OCI-LY7 (cell line): ENCODE data around the gene GGT6. TPM values are rescaled to one million over a fixed set of nuclear protein-coding genes. Genes with fewer than 3 reads are reported as not detected.

Experiments used
- BruUV-seq: library from RNA; stranded (reverse); fragments of 400-500 nt; replicated peaks from 2 replicates; lab custom pipeline; 2021; lab: Mats Ljungman, UMichigan
- CTCF ChIA-PET: fragments of 300-600 bp; sonication (Branson Sonifier 250); formaldehyde crosslinking; loops from one replicate; lab custom pipeline; 2022; ENCODE audit warnings: antibody characterized with exemption; ENCODE audit not compliant: unreplicated experiment; lab: Charles Lee
- POLR2A ChIA-PET: fragments of 300-600 bp; sonication (Branson Sonifier 250); formaldehyde crosslinking; loops from one replicate; lab custom pipeline; 2022; ENCODE audit warnings: antibody characterized with exemption; lab: Charles Lee
- DNase-seq: peaks from one replicate; pipeline ENCODE4 v3.0.0-alpha.2; 2015; ENCODE audit warnings: low spot score
- H2AFZ ChIP-seq: fragments of 200-600 bp; sonication (generic), shearing (Covaris generic); 2 replicates; pipeline ENCODE4 v1.6.1; 2014; ENCODE audit warnings: mild to moderate bottlenecking, antibody characterized with exemption, low read length, moderate library complexity
- H3K27ac ChIP-seq: fragments of 200-600 bp; sonication (generic); 2 replicates; pipeline ENCODE4 v1.5.1; 2014; ENCODE audit warnings: mixed run types, low read depth, mild to moderate bottlenecking, moderate library complexity, low read length, inconsistent platforms; ENCODE audit not compliant: poor library complexity, severe bottlenecking
- H3K36me3 ChIP-seq: fragments of 200-600 bp; sonication (generic); 2 replicates; pipeline ENCODE4 v1.6.1; 2014; ENCODE audit warnings: mild to moderate bottlenecking, antibody characterized with exemption, low read length, moderate library complexity, mixed read lengths; ENCODE audit not compliant: insufficient read depth
- H3K4me1 ChIP-seq: fragments of 200-600 bp; sonication (generic); 2 replicates; pipeline ENCODE4 v1.5.1; 2014; ENCODE audit warnings: mild to moderate bottlenecking, low read length; ENCODE audit not compliant: insufficient read depth, poor library complexity, severe bottlenecking
- H3K4me2 ChIP-seq: fragments of 200-600 bp; sonication (generic); 2 replicates; pipeline ENCODE4 v1.6.1; 2014; ENCODE audit warnings: mild to moderate bottlenecking, low read length
- H3K4me3 ChIP-seq: fragments of 200-600 bp; sonication (generic); 2 replicates; pipeline ENCODE4 v1.5.1; 2014; ENCODE audit warnings: mild to moderate bottlenecking, low read depth, low read length; ENCODE audit not compliant: poor library complexity, severe bottlenecking
- H3K79me2 ChIP-seq: fragments of 200-600 bp; sonication (generic); 2 replicates; pipeline ENCODE4 v1.6.1; 2016; ENCODE audit warnings: low read depth, mild to moderate bottlenecking, low read length, moderate library complexity, mixed read lengths; ENCODE audit not compliant: insufficient read depth
- H3K9me2 ChIP-seq: fragments of 200-600 bp; sonication (generic); 2 replicates; pipeline ENCODE4 v1.6.1; 2016; ENCODE audit warnings: mild to moderate bottlenecking, low read length, mixed read lengths; ENCODE audit not compliant: insufficient read depth
- H3K9me3 ChIP-seq: fragments of 200-600 bp; sonication (generic); 2 replicates; pipeline ENCODE4 v1.6.1; 2014; ENCODE audit warnings: mild to moderate bottlenecking, mixed run types, low read length, mixed read lengths
- H4K20me1 ChIP-seq: fragments of 200-600 bp; sonication (generic); 2 replicates; pipeline ENCODE4 v1.6.1; 2014; ENCODE audit warnings: mild to moderate bottlenecking, antibody characterized with exemption, low read length, moderate library complexity, mixed read lengths; ENCODE audit not compliant: insufficient read depth
- EZH2phosphoT487 ChIP-seq: fragments of 200-600 bp; sonication (generic); IDR thresholded peaks from 2 replicates; pipeline ENCODE4 v1.6.1; 2018; ENCODE audit warnings: low read depth, borderline replicate concordance, mild to moderate bottlenecking, mixed run types, antibody characterized with exemption, low read length, moderate library complexity, mixed read lengths
- intact Hi-C: fragments of 100-400 bp; cut with micrococcal nuclease; formaldehyde crosslinking; loops from one replicate; pipeline ENCODE4 v1.10.0; 2022; ENCODE audit not compliant: unreplicated experiment
- total RNA-seq, 2 experiments: library from RNA; depleted of rRNA in 1 of 2; stranded (reverse); fragments of >200 nt in 1 of 2; shearing (Covaris generic) in 1 of 2; gene quantifications; 2 replicates each; pipeline ENCODE4 v1.2.3, GENCODE V29; 2014 to 2022
- TF ChIP-seq, protein P1 (sequence below): fragments of 200-600 bp; sonication (generic); conservative IDR thresholded peaks from 2 replicates; pipeline ENCODE4 v1.5.1; 2014; ENCODE audit warnings: mild to moderate bottlenecking, antibody characterized with exemption, low read length, moderate library complexity, mixed read lengths

Gene GGT6
- total RNA-seq, 2 experiments from 2014 or later = not detected

DNA sequence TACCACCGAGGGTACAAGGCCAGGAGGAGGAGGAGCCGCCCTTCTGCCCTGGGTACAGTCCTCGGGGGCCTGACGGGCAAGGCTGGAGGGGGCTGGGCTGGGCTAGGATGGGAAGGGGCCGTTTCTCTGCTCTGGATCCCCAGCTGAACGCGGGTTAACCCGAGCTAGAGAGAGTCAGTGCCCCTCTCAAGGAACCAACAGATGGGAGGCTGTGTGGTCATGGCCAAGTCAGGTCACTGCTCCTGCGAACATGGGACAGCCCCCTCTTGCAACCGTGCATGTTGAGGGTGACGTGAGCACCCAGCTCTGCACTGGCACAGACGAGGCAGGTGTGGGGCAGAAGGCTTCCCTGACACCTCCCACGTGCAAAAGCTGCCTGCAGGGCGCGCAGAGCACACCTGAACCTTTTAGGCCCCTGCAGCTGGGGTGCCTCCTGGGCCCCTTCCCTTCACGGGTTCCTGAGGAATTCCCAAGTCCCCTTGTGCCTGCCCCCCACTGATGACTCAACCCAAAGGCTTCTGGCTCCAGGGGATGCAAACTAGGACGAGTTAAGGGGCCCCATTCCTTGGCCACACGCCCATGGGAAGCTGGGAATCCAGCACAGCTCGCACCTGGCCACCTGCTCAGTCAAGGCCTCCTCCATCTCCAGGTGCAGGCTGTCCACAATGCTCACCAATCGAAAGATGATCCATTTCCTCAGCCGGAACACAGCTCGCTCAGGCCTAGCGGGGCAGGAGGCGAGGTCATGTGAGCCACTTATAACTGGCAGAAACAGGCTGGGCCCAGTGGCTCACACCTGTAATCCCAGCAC, 11.5 kb downstream of the GGT6 start:
- H3K36me3 ChIP-seq = peaks cover 95% of the 10 kb centered on the region
- peaks cover 10% of the 10 kb centered on the region for H3K4me1 ChIP-seq
- H3K9me3 ChIP-seq = no peaks in the 10 kb centered on the region
- H4K20me1 ChIP-seq = no peaks in the 10 kb centered on the region
- no peak overlapping the region for H3K4me2 ChIP-seq
- intact Hi-C loops = no loop called here
- ChIA-PET POLR2A (no interaction called here), CTCF (no interaction called here)
- no peaks in the 10 kb centered on the region for H3K9me2 ChIP-seq
- H3K27ac ChIP-seq = no peak overlapping the region
- no peak overlapping the region for H2AFZ ChIP-seq
- no peak overlapping the region for H3K4me3 ChIP-seq
- no peak for DNase-seq
- peaks cover 16% of the 10 kb centered on the region for H3K79me2 ChIP-seq
- no peak for TF ChIP-seq EZH2phosphoT487
- TF ChIP-seq, protein P1, sequence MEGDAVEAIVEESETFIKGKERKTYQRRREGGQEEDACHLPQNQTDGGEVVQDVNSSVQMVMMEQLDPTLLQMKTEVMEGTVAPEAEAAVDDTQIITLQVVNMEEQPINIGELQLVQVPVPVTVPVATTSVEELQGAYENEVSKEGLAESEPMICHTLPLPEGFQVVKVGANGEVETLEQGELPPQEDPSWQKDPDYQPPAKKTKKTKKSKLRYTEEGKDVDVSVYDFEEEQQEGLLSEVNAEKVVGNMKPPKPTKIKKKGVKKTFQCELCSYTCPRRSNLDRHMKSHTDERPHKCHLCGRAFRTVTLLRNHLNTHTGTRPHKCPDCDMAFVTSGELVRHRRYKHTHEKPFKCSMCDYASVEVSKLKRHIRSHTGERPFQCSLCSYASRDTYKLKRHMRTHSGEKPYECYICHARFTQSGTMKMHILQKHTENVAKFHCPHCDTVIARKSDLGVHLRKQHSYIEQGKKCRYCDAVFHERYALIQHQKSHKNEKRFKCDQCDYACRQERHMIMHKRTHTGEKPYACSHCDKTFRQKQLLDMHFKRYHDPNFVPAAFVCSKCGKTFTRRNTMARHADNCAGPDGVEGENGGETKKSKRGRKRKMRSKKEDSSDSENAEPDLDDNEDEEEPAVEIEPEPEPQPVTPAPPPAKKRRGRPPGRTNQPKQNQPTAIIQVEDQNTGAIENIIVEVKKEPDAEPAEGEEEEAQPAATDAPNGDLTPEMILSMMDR = no peak
- no TSS peak for BruUV-seq

DNA sequence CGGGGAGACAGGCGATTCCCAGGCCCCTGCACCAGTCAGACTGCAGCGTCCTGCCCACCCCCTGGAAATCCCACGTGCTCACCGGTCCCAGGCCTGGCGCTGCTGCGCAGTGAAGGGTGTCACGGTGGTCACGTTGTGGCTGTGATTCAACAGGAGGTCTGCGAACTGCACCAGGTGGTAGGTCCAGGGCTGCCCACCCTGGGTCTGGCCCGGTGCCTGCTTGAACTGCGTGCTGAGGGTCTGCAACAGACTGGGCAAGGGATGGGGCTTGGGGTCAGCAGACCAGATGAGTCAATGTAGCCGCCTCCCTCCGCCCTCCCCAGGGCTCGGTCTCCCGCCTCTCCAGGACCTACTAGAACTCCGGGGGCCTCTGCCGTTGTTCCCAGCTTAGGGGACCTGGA, 12.3 kb downstream of the GGT6 start:
- H3K4me1 ChIP-seq = peaks cover under 1% of the 10 kb centered on the region
- intact Hi-C loops = no loop called here
- H3K79me2 ChIP-seq = peaks cover 7% of the 10 kb centered on the region
- no peaks in the 10 kb centered on the region for H4K20me1 ChIP-seq
- ChIA-PET POLR2A (no interaction called here), CTCF (no interaction called here)
- H3K36me3 ChIP-seq = peaks cover 95% of the 10 kb centered on the region
- DNase-seq = no peak
- TF ChIP-seq EZH2phosphoT487 = no peak
- TF ChIP-seq, protein P1 = no peak
- no peak overlapping the region for H3K4me3 ChIP-seq
- H3K27ac ChIP-seq = no peak overlapping the region
- H3K9me3 ChIP-seq = no peaks in the 10 kb centered on the region
- H3K4me2 ChIP-seq = no peak overlapping the region
- no peaks in the 10 kb centered on the region for H3K9me2 ChIP-seq
- no TSS peak for BruUV-seq
- no peak overlapping the region for H2AFZ ChIP-seq
